Omental fat pad (tissue), 4 donors: ENCODE results near the gene CD163. TPM values are rescaled to one million over a fixed set of nuclear protein-coding genes. Genes with fewer than 3 reads are reported as not detected.

Source experiments
- ATAC-seq: fragments of 150-250 bp; one replicate; pipeline ENCODE4 v1.9.1; 2016; ENCODE audit warnings: mild to moderate bottlenecking, moderate library complexity; ENCODE audit not compliant: low FRiP score
- DNase-seq: peaks from one replicate; pipeline ENCODE4 v3.0.0-alpha.2; 2019; ENCODE audit warnings: low spot score
- total RNA-seq, 4 donors: library from RNA; depleted of rRNA; stranded (reverse); fragments of >200 nt; gene quantifications; one replicate each; pipeline ENCODE4 v1.1.0, GENCODE V29; 2016
- TF ChIP-seq, protein P1 (sequence below), 3 donors: fragments of 450-650 bp; IDR thresholded peaks; one replicate each; pipeline ENCODE4 v1.5.1; 2016 to 2017; ENCODE audit warnings: antibody characterized with exemption in 3 of 3, mild to moderate bottlenecking in 3 of 3, moderate library complexity in 2 of 3

The CD163 gene
- total RNA-seq, 4 donors from 2014 or later, result 367 to 848 (median 615) TPM

DNA sequence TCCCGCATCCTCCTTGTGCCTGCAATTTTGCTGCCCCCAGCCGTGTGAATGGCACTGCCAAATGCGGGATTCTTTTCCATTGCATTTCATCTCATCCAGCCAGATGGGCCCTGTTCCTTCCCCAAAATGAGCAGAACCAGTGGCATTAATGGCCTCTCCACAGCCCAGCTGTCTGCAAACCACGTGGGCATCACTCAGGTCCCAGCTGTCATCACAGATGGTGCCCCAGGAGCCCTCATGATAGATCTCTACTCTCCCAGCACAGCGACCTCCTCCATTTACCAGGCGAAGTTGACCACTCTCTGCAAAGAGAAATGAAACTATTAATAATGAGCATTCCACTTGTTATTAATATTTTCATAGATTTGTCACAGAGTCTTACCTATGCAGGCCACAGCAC lies 17.1 kb downstream of the CD163 start:
- TF ChIP-seq, protein P1, sequence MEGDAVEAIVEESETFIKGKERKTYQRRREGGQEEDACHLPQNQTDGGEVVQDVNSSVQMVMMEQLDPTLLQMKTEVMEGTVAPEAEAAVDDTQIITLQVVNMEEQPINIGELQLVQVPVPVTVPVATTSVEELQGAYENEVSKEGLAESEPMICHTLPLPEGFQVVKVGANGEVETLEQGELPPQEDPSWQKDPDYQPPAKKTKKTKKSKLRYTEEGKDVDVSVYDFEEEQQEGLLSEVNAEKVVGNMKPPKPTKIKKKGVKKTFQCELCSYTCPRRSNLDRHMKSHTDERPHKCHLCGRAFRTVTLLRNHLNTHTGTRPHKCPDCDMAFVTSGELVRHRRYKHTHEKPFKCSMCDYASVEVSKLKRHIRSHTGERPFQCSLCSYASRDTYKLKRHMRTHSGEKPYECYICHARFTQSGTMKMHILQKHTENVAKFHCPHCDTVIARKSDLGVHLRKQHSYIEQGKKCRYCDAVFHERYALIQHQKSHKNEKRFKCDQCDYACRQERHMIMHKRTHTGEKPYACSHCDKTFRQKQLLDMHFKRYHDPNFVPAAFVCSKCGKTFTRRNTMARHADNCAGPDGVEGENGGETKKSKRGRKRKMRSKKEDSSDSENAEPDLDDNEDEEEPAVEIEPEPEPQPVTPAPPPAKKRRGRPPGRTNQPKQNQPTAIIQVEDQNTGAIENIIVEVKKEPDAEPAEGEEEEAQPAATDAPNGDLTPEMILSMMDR (IDR thresholded peaks at IDR 0.05), result no peak
- DNase-seq (no peak), ATAC-seq (no peak)

DNA sequence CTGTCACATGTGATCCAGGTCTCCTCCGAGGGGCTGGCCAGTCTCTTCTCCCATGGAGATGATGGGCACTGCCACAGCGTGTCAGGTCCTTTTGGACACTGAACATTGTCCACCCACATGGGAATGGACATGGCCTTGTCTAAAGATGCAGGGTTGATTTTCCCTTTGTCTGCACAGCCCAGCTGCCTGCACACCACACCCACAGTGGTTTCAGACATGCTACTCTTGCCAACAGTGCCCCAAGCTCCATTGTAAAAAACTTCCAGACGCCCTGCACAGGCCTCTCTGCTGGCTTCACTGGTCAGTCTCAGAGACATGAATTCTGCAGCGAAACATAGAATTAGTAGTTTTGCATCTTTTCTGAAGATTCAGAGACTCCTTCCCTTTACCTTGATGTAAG lies 18.5 kb downstream of the CD163 start:
- DNase-seq, result no peak
- no peak for ATAC-seq
- TF ChIP-seq, protein P1 (IDR thresholded peaks at IDR 0.05), result no peak

DNA sequence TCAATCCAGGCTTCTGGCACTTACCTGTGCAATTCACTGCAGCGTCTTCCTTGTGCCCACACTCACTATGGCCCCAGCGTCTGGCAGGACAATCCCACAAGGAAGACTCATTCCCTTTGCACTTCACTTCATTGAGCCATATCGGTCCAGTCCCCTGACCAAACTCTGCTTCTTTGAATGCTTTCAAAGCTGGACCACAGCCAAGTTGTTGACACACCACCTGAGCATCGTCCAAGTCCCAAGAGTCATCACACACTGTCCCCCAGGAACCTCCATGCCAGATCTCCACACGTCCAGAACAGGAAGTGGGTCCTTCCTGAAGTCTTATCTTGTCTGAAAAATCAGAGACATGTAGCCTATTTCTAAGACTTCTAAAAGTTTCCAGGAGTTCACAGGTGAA lies 20.2 kb downstream of the CD163 start:
- TF ChIP-seq, protein P1 (IDR thresholded peaks at IDR 0.05), result no peak
- DNase-seq, result no peak

DNA sequence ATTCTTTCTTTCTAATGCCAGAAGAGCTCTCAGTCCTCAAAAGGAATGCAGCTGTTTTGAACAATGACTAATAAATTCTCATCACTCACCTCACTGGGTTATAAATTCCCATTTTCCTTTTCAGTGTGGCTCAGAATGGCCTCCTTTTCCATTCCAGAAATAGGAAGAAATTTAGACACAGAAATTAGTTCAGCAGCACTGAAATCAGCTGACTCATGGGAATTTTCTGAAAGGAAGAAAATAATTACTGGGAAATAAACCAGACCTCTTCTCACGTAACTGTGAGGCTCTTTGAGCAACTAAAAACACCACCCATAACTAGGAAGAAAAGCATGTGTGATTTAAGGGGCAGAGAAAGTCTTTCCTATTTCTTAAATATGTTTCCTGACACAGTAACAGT lies 23.8 kb downstream of the CD163 start:
- no peak for ATAC-seq
- TF ChIP-seq, protein P1 (IDR thresholded peaks at IDR 0.05), result no peak
- DNase-seq, result no peak

More for the DNA sequence above, 20.2 kb downstream of the CD163 start:
- ATAC-seq, result no peak

DNA sequence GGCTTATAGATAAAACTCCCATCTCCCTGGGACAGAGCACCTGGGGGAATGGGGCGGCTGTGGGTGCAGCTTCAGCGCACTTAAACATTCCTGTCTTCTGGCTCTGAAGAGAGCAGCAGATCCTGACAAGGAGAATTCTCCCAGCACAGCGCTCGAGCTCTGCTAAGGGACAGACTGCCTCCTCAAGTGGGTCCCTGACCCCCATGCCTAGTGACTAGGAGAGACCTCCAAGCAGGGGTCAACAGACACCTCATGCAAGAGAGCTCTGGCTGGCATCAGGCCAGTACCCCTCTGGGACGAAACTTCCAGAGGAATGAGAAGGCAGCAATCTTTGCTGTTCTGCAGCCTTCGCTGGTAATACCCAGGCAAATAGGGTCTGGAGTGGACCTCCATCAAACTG lies 31.5 kb downstream of the CD163 start:
- TF ChIP-seq, protein P1 (IDR thresholded peaks at IDR 0.05), result no peak
- ATAC-seq (no peak), DNase-seq (no peak)

DNA sequence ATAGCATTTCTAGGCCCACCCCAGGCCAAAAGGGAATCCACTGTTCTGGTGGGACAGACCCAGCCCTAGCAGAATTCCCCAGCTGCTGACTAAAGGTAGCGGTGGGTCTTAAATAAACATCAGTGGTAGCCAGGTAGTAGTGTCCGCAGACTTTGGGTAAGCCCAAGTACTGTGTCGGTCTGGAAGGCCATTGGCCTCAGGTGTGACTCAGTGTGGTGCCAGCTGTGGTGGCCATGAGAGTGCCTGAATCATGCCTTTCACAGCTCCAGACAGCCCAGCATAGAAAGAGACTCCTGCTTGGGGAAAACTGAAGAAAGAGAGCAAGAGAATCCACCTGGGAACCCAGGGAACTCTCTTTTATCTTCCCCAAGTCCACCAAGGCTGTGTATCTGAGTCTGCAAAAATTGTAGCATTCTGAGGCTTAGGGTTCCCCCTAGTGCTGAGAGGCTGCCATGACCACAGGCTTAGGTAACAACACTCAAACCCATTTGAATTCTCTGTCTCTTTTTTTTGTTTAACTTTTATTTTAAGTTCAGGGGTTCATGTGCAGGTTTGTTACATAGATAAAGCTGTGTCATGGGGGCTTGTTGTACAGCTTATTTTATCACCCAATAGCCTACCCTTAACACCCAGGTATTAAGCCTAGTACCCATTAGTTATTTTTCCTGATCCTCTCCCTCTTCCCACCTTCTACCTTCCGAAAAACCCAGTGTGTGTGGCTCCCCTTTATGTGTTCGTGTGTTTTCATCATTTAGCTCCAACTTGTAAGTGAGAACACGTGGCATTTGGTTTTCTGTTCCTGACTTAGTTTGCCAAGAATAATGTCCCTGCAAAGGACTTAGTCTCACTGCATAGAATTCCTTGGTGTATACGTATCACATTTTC lies 43.0 kb downstream of the CD163 start:
- no peak for DNase-seq
- no peak for ATAC-seq
- TF ChIP-seq, protein P1 (IDR thresholded peaks at IDR 0.05), result peak in 1 of 3 donors; percentile 37

DNA sequence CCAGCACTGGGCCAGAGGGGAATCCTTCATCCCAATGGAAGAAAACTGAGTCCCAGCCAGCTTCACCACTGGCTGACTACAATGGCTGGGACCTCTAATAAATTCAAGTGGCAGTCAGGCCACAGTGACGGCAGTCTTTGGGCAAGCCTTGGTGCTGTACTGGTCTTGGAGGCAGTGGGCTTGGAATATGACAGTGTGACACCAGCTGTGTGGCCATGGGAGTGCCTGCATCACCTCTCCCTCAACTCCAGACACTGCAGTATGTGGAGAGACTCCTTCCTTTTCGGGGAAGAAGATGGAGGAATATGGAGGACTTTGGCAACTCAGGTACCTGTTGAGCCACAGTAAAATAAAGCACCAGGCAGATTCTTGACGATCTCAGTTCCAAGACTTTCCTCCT lies 43.6 kb downstream of the CD163 start:
- ATAC-seq (no peak), DNase-seq (no peak)
- TF ChIP-seq, protein P1 (IDR thresholded peaks at IDR 0.05), result no peak
